ENCODE results near the gene EXPH5. TPM values are rescaled to one million over a fixed set of nuclear protein-coding genes. Genes with fewer than 3 reads are reported as not detected.

The EXPH5 gene
- total and polyA plus RNA-seq, 2 of the 8 experiments (the other 6 are each of a cell fraction or from before 2014, with no cell fraction given): 1.1 to 11.5 TPM

- no peak for FAIRE-seq
- TF ChIP-seq HDAC6 (IDR thresholded peaks at IDR 0.05; ENCODE audit: low read depth, low read length): no peak
- TF ChIP-seq KDM5A (IDR thresholded peaks at IDR 0.05; ENCODE audit: low read length): no peak
- TF ChIP-seq SIRT6 (IDR thresholded peaks at IDR 0.05; ENCODE audit: low read length): no peak
- TF ChIP-seq SAP30 (IDR thresholded peaks at IDR 0.05; ENCODE audit: insufficient read depth, insufficient replicate concordance, low read length): no peak
Observed at GRCh38 chr11:108596701-108597100, 3.1 kb upstream of the EXPH5 start.

More at GRCh38 chr11:108596701-108597100, 3.1 kb upstream of the EXPH5 start:
- Histone ChIP-seq H2AFZ (ENCODE audit: low read length) (no peak overlapping the region), H3K4ac (replicated peaks; ENCODE audit: insufficient read length, low read depth, low read length) (no peak overlapping the region), H3K23me2 (ENCODE audit: low read depth, low read length) (peaks cover 9% of the 10 kb centered on the region), H3K18ac (ENCODE audit: extremely low read depth, low read length) (no peak overlapping the region), H3K4me3 (ENCODE audit: extremely low read depth in 1 of 4, insufficient read depth in 2 of 4, low read depth in 3 of 4, low read length in 4 of 4) (no peak overlapping the region), H3K79me2 (ENCODE audit: control insufficient read depth in 1 of 2, insufficient read depth in 2 of 2, low read length in 2 of 2) (peaks cover 0 to 5% of the 10 kb centered on the region in 2 experiments; a peak in 1 of 4 replicates), H3K27me3 (replicated peaks in 1 of 4; ENCODE audit: control insufficient read depth in 3 of 4, extremely low read depth in 1 of 4, insufficient read depth in 3 of 4, low read length in 3 of 4) (peaks cover 0 to 10% (median 6%) of the 10 kb centered on the region in 4 experiments; a peak in 5 of 7 replicates), H3K4me2 (ENCODE audit: insufficient read depth in 1 of 2, low read depth in 2 of 2, low read length in 2 of 2) (no peak overlapping the region), H2BK12ac (ENCODE audit: low read depth, low read length) (no peak overlapping the region), H2BK20ac (ENCODE audit: low read length) (no peak overlapping the region), H3K23ac (ENCODE audit: insufficient read length) (no peak overlapping the region), H2BK5ac (ENCODE audit: low read depth, low read length) (no peak overlapping the region), H3K4me1 (replicated peaks in 1 of 4; ENCODE audit: control insufficient read depth in 3 of 4, insufficient read depth in 4 of 4, low read length in 3 of 4) (peaks cover 0 to 14% (median 11%) of the 10 kb centered on the region in 4 experiments; a peak in 6 of 7 replicates), H3K27ac (ENCODE audit: low read depth, low read length) (no peak overlapping the region), H4K91ac (replicated peaks; ENCODE audit: insufficient read length, low read length) (no peak overlapping the region), H2AK5ac (ENCODE audit: low read depth, low read length) (no peak overlapping the region), H3K56ac (replicated peaks; ENCODE audit: insufficient read length, low read depth, low read length) (no peak overlapping the region), H4K5ac (ENCODE audit: insufficient read length, low read depth, low read length) (no peak overlapping the region), H2BK15ac (ENCODE audit: low read length) (no peak overlapping the region), H3K79me1 (ENCODE audit: low read depth, low read length) (no peaks in the 10 kb centered on the region), H3K14ac (ENCODE audit: insufficient read length) (no peak overlapping the region), H2BK120ac (replicated peaks; ENCODE audit: low read depth, low read length) (no peak overlapping the region), H3K9ac (replicated peaks in 1 of 4; ENCODE audit: extremely low read depth in 1 of 4, low read depth in 3 of 4, low read length in 3 of 4) (no peak overlapping the region), H4K20me1 (replicated peaks in 1 of 2; ENCODE audit: control insufficient read depth in 1 of 2, insufficient read depth in 2 of 2, low read length in 2 of 2) (no peaks in the 10 kb centered on the region), H3K36me3 (ENCODE audit: control insufficient read depth in 2 of 4, insufficient read depth in 4 of 4, low read length in 3 of 4) (no peaks in the 10 kb centered on the region), H3K9me3 (ENCODE audit: insufficient read depth in 2 of 2, low read depth in 1 of 2, low read length in 1 of 2) (no peaks in the 10 kb centered on the region), H4K8ac (ENCODE audit: extremely low read depth, insufficient read depth, low read length) (no peak overlapping the region)
- POLR2A ChIA-PET (ENCODE audit: partially characterized antibody): no interaction called here
- 42% methylated on average over 2 of the region's 2 CpGs; no CpG with 5 or more reads in 1 of the 2 experiments for WGBS, 2 experiments (ENCODE audit: extremely low coverage in 1 of 2, insufficient coverage in 1 of 2, insufficient read length in 1 of 2, insufficient replicate concordance in 2 of 2, low coverage in 1 of 2, low lambda C conversion rate in 2 of 2, missing lambda C conversion rate in 1 of 2)
- DNase-seq (ENCODE audit: low read depth in 1 of 2, low spot score in 2 of 2): no peak
- CTCF ChIA-PET (ENCODE audit: partially characterized antibody): no interaction called here
